K562 (cell line): Measurements from ENCODE around the gene HOXA9.

ENCODE experiments used
- CBFB ChIP-seq: sonication (generic); formaldehyde crosslinking; IDR thresholded peaks from 2 replicates; pipeline ENCODE4 v1.4.0; 2020; ENCODE audit warnings: mild to moderate bottlenecking, missing genetic modification reagents
- CEBPB ChIP-seq: fragments of 450-650 bp; IDR thresholded peaks from 2 replicates; pipeline ENCODE4 v1.6.1; 2016; ENCODE audit warnings: missing genetic modification characterization, missing compliant biosample characterization
- CTCF ChIP-seq, 3 experiments: IDR thresholded peaks in 2 of 3; conservative IDR thresholded peaks in 1 of 3; 2 replicates each; pipeline ENCODE4 v1.5.1; 2011 to 2012; ENCODE audit warnings: low read length in 3 of 3, mild to moderate bottlenecking in 3 of 3, control low read depth in 2 of 3, improper control_type of control experiment in 1 of 3, inconsistent platforms in 1 of 3, low read depth in 1 of 3, mixed read lengths in 1 of 3, moderate library complexity in 1 of 3; ENCODE audit not compliant: insufficient read depth in 2 of 3
- FOXJ3 ChIP-seq: sonication (generic); formaldehyde crosslinking; IDR thresholded peaks from 2 replicates; pipeline ENCODE4 v1.4.0; 2020; ENCODE audit warnings: mild to moderate bottlenecking, missing genetic modification reagents
- NR2C2 ChIP-seq, 2 experiments: fragments of 200-800 bp in 1 of 2; sonication (Bioruptor generic) in 1 of 2; sonication (generic) in 1 of 2; formaldehyde crosslinking in 1 of 2; IDR thresholded peaks; 2 replicates each; pipeline versions ENCODE4 v1.6.1 to v1.8.0; 2016 to 2022; ENCODE audit warnings: mild to moderate bottlenecking in 1 of 2, missing compliant biosample characterization in 1 of 2, missing genetic modification characterization in 1 of 2, missing genetic modification reagents in 1 of 2
- PHB2 ChIP-seq: fragments of 450-650 bp; IDR thresholded peaks from 2 replicates; pipeline ENCODE4 v1.6.1; 2017; ENCODE audit warnings: low read depth
- YY1 ChIP-seq, 3 experiments: IDR thresholded peaks; 2 replicates each; pipeline ENCODE4 v1.6.1; 2011; ENCODE audit warnings: low read length in 2 of 3, mild to moderate bottlenecking in 2 of 3, moderate library complexity in 2 of 3, borderline replicate concordance in 1 of 3, control low read depth in 1 of 3, low read depth in 1 of 3; ENCODE audit not compliant: insufficient read depth in 3 of 3, insufficient replicate concordance in 2 of 3, control insufficient read depth in 1 of 3, insufficient read length in 1 of 3; ENCODE audit errors: extremely low read depth in 1 of 3
- ZFX ChIP-seq: sonication (generic); formaldehyde crosslinking; IDR thresholded peaks from 2 replicates; pipeline ENCODE4 v1.8.0; 2022; ENCODE audit warnings: mild to moderate bottlenecking, missing genetic modification reagents, moderate library complexity
- ZMIZ1 ChIP-seq, 2 experiments: fragments of 150-350 bp in 1 of 2; IDR thresholded peaks; 2 replicates each; pipeline ENCODE4 v1.6.1; 2012 to 2016; ENCODE audit warnings: low read depth in 2 of 2, low read length in 2 of 2, mild to moderate bottlenecking in 1 of 2, moderate library complexity in 1 of 2
- ZNF24 ChIP-seq: fragments of 450-650 bp; IDR thresholded peaks from 2 replicates; pipeline ENCODE4 v1.6.1; 2016

- TF ChIP-seq ZFX (no peak), FOXJ3 (CRISPR knock-in tag) (no peak), YY1 (IDR thresholded peaks at IDR 0.05; ENCODE audit: borderline replicate concordance in 1 of 3, control insufficient read depth in 1 of 3, extremely low read depth in 1 of 3, insufficient read depth in 3 of 3, insufficient read length in 1 of 3, insufficient replicate concordance in 2 of 3, low read depth in 1 of 3, low read length in 2 of 3) (no peak), ZMIZ1 (IDR thresholded peaks at IDR 0.05; ENCODE audit: low read depth in 2 of 2, low read length in 2 of 2) (no peak), CBFB (CRISPR knock-in tag) (no peak), NR2C2 (CRISPR knock-in tag; IDR thresholded peaks at IDR 0.05) (no peak), NR2C2 (tag; IDR thresholded peaks at IDR 0.05) (no peak), PHB2 (no peak), CTCF (IDR thresholded peaks at IDR 0.05 in 2 of 3, conservative IDR thresholded peaks at IDR 0.05 in 1 of 3; ENCODE audit: insufficient read depth in 2 of 3, low read depth in 1 of 3, low read length in 3 of 3) (no peak), ZNF24 (no peak), CEBPB (tag) (no peak)
Measured at GRCh38 chr7:27156916-27157701, 8.2 kb downstream of the HOXA9 start.
